Ascending aorta (tissue), 2 donors: ENCODE measurements around the gene ADGRG1. TPM values are rescaled to one million over a fixed set of nuclear protein-coding genes. Genes with fewer than 3 reads are reported as not detected.

Experiments used
- DNase-seq, 2 donors: peaks; one replicate each; pipeline ENCODE4 v3.0.0-alpha.2; 2019; ENCODE audit warnings: low spot score in 2 of 2
- H3K27ac ChIP-seq, 2 donors: fragments of 200-600 bp; sonication (generic); one replicate each; pipeline ENCODE4 v1.5.1; 2016 to 2017; ENCODE audit warnings: mild to moderate bottlenecking in 1 of 2
- H3K27me3 ChIP-seq: fragments of 200-600 bp; sonication (generic); one replicate; pipeline ENCODE4 v1.5.1; 2017
- H3K36me3 ChIP-seq, 2 donors: fragments of 200-600 bp; sonication (generic); one replicate each; pipeline ENCODE4 v1.5.1; 2016
- H3K4me1 ChIP-seq, 2 donors: fragments of 200-600 bp; sonication (generic); one replicate each; pipeline ENCODE4 v1.5.1; 2016 to 2017; ENCODE audit warnings: mild to moderate bottlenecking in 1 of 2
- H3K4me3 ChIP-seq, 2 donors: fragments of 200-600 bp; sonication (generic); one replicate each; pipeline ENCODE4 v1.5.1; 2016 to 2017; ENCODE audit warnings: mild to moderate bottlenecking in 1 of 2
- H3K9me3 ChIP-seq, 2 donors: fragments of 200-600 bp; sonication (generic); one replicate each; pipeline ENCODE4 v1.5.1; 2016
- CTCF ChIP-seq, 3 experiments: fragments of 200-600 bp in 2 of 3; fragments of 450-650 bp in 1 of 3; sonication (generic) in 2 of 3; IDR thresholded peaks; one replicate each; pipeline ENCODE4 v1.5.1; 2016 to 2019; ENCODE audit warnings: antibody characterized with exemption in 3 of 3, mild to moderate bottlenecking in 1 of 3, moderate library complexity in 1 of 3
- intact Hi-C: fragments of 100-400 bp; cut with DNase I; formaldehyde crosslinking; loops from one replicate; pipeline ENCODE4 v1.15.1; 2023
- total RNA-seq: library from RNA; depleted of rRNA; stranded (reverse); fragments of >200 nt; gene quantifications from one replicate; pipeline ENCODE4 v1.1.0, GENCODE V29; 2016

ADGRG1 gene
- total RNA-seq, 1 donor from 2014 or later = 343 TPM

- H3K4me1 ChIP-seq = peaks cover 0 to 2% of the 10 kb centered on the region in 2 donors
- no peak for TF ChIP-seq CTCF (IDR thresholded peaks at IDR 0.05)
- intact Hi-C loops = no loop called here
- DNase-seq = no peak
- H3K36me3 ChIP-seq = no peaks in the 10 kb centered on the region
- H3K4me3 ChIP-seq = no peak overlapping the region
- H3K27ac ChIP-seq = no peak overlapping the region
- no peaks in the 10 kb centered on the region for H3K9me3 ChIP-seq
- H3K27me3 ChIP-seq = no peaks in the 10 kb centered on the region
These were observed 5.0 kb upstream of the ADGRG1 start for GRCh38 chr16:57623251-57624043.

- no peak overlapping the region for H3K4me3 ChIP-seq
- DNase-seq = no peak
- no peak overlapping the region for H3K27ac ChIP-seq
- peaks cover 0 to 5% of the 10 kb centered on the region in 2 donors for H3K4me1 ChIP-seq
- no peak for TF ChIP-seq CTCF (IDR thresholded peaks at IDR 0.05)
- intact Hi-C loops = no loop called here
- no peaks in the 10 kb centered on the region for H3K36me3 ChIP-seq
- no peaks in the 10 kb centered on the region for H3K27me3 ChIP-seq
- H3K9me3 ChIP-seq = no peaks in the 10 kb centered on the region
These were observed 4.3 kb upstream of the ADGRG1 start for GRCh38 chr16:57624044-57624688.

GRCh38 chr16:57624806-57625500 lies 3.5 kb upstream of the ADGRG1 start:
- Histone ChIP-seq H3K27ac (no peak overlapping the region), H3K4me3 (no peak overlapping the region), H3K27me3 (no peaks in the 10 kb centered on the region), H3K36me3 (no peaks in the 10 kb centered on the region), H3K4me1 (peaks cover 0 to 5% of the 10 kb centered on the region in 2 donors), H3K9me3 (no peaks in the 10 kb centered on the region)
- no peak for DNase-seq
- TF ChIP-seq CTCF (IDR thresholded peaks at IDR 0.05) = no peak
- intact Hi-C loops = loop anchor here (5.0 kb wide), 1 partner anchor 418 kb away; no protein-coding TSS in a partner anchor

GRCh38 chr16:57626420-57627170 lies 1.8 kb upstream of the ADGRG1 start:
- no peak for TF ChIP-seq CTCF (IDR thresholded peaks at IDR 0.05)
- no peaks in the 10 kb centered on the region for H3K27me3 ChIP-seq
- H3K4me1 ChIP-seq = peaks cover 0 to 5% of the 10 kb centered on the region in 2 donors
- no peak overlapping the region for H3K4me3 ChIP-seq
- no peaks in the 10 kb centered on the region for H3K36me3 ChIP-seq
- DNase-seq = no peak
- intact Hi-C loops = loop anchor here (5.0 kb wide), 1 partner anchor 419 kb away; no protein-coding TSS in a partner anchor
- H3K27ac ChIP-seq = no peak overlapping the region
- H3K9me3 ChIP-seq = no peaks in the 10 kb centered on the region

GRCh38 chr16:57627184-57627871 lies 1.1 kb upstream of the ADGRG1 start:
- Histone ChIP-seq H3K27ac (peak overlapping the region; percentile 4 to 12), H3K9me3 (no peaks in the 10 kb centered on the region), H3K36me3 (no peaks in the 10 kb centered on the region), H3K4me3 (no peak overlapping the region), H3K27me3 (no peaks in the 10 kb centered on the region), H3K4me1 (peaks cover 0 to 5% of the 10 kb centered on the region in 2 donors)
- no peak for DNase-seq
- intact Hi-C loops = loop anchor here (5.0 kb wide), 1 partner anchor 420 kb away; no protein-coding TSS in a partner anchor
- TF ChIP-seq CTCF (IDR thresholded peaks at IDR 0.05) = no peak
